Activated T-helper 1 cell treated with anti-CD3 and anti-CD28 coated beads, Interleukin-2, amount 50 U/mL, for 16 hours (primary cell): ENCODE results near the gene ATP6V0B.

Source experiments
- DNase-seq, 2 donors: peaks; one replicate each; pipeline ENCODE4 v3.0.0-alpha.2; 2020; ENCODE audit warnings: low read depth in 1 of 2, low spot score in 1 of 2

Gene ATP6V0B

DNA sequence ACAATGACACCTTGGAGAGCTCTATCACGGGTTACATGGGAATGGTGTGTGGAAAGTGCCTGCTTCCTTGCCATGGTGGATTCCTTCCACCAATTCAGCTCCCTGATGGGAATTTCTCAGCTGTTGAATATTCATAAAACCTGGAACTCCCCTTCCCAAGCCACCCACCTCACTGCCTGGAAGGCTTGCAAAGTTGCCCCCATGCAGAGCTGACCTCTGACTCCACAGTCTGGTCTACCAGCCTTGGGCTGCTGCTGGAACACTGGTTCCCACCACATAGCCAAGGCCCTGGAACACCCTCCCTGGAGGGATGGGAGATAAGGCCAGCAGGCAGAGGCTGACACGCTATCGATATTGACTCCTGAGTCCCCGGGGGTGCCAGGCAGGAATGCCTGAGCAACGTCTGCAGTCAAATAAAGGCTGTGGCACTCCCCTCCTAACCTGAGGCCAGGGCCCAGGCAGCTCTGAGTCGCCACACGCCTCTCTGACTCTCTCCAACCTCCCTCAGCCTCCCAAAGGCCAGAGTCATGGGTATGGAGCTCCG is 25.4 kb downstream of the ATP6V0B start:
- no peak for DNase-seq

DNA sequence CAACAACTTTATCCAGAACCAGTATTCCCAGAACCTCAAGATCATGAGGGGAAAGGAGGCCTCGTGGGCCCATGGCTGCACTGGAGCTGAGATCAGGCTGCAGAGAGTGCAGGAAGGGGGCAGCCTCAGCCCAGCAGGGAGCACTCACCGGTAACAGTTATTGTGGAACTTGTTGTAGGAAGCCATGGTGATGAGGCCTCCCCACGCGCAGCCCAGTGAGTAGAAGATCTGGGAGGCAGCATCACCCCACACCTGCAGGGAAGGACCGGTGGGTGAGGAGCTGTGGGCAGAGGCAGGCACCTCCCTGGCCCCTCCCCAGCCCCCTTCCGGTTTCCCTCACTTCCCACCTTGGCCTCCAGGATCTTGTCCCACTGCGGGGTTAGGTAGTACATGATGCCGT is 27.4 kb downstream of the ATP6V0B start:
- no peak for DNase-seq

DNA sequence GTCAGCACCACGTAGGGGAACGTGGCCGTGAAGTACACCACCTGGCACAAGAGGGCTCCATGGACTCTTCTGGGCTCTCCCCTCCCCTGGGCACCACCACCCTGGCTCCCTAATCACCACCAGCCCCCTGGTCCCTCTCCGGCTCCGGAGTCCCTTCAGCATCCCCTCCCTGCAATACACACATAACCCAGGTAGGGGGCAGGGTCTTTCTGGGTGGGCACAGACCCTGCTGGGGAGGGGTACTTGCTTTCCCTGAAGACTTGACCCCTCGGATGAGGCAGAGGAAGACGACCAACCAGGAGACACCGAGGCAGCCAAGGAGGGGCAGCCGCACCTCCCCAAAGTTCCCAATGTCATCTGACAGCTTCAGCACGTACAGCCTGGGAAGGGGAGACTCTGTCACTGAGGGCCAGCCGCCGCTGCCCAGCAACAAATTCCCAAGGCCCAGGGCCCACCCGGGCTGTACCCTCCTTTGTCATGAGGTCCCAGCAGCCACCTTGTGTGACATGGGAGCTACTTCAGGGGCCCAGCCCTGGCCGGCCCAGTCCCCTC is 27.9 kb downstream of the ATP6V0B start:
- DNase-seq = no peak

DNA sequence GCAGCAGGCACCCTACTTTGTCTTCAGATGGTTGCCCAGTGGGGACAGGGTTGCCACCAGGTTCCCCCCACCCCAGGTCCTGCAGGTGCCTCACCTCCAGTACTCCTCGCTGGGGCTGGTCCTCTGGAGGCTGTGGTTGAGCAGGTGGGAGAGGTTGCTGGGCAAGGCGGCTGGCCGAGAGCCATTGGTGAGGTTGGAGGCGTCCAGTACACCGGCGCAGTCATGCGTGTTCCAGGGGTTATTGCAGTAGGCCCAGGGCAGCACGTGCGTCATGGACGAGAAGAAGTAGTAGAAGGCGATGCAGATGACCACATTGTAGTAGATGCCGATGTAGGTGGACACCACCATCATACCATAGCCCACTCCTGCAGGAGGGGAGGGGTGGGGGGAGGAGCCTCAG is 33.5 kb downstream of the ATP6V0B start:
- DNase-seq = no peak

DNA sequence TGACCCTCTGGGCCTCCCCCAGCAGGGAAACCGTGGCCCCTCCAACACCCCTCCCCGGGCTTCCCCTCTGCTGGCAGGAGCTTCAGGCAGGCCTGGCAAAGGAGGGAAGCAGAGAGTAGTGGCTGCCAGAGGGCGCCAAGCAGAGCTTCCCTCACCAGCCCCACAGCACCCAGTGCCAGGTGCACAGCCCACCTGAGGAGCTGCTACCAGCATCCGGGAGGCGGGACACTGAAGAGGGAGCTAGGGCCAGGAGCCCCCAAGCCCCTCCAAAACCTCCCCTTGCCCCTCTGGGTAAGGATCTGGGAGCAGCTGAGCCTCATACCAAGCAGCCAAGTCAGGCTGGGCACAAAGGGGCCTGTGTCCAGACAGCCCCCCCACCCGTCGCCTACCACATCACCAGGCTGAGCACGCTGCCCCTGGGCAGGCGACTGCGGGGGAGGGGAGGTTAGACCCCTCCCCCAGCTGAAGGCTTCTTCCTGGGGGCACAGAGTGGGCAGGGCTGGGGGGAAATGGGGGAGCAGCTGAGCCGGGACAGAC is 36.2 kb downstream of the ATP6V0B start:
- DNase-seq = no peak

DNA sequence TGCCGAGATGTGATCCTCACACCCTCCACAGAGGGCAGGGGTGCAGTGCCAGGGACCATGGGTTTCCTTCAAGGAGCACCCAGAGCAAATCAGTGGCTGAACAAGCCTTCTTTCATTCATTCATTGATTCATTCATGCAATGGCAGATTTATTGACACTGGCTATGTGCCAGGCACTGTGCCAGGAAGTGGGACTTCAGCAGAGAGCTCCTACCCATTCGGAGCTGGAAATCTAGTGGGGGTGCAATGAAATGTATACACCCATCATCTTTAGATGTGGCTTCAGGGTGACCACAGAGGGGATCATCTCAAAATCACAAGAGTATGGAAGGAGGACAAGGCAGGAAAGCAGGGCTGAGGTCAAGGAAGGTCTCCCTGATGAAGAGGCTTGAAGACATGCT is 37.6 kb downstream of the ATP6V0B start:
- no peak for DNase-seq

DNA sequence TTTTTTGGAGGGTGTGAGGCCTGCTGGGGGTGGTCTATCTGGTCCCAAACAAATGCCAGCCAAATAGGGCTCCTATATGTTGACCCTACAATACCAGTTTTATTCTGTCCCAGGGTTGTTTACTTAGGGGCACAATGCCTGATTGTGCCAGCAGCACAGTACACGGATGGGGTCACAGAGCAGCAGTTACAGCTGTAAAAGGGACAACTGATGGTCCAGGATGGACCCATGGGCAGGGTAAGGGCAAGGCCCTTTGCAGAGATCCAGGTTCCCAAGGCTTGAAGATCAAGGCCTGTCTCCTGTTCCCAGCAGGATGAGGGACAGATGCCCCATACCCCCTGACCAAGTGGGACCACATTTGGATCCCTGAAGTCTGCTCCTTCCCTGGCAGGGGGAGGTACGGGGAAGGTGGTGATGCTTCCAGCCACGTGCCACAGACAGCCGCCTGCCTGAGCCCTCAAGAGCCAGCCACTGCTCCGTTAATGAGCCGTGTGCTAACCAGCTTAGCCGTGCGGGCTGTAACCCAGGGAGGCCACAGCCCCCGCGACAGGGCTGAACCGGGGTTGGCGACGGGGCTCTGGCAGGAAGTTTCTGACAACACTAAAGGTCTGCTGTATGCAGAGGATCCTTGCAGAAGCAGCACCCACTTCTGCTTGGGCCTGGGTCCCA is 38.3 kb downstream of the ATP6V0B start:
- DNase-seq = no peak

DNA sequence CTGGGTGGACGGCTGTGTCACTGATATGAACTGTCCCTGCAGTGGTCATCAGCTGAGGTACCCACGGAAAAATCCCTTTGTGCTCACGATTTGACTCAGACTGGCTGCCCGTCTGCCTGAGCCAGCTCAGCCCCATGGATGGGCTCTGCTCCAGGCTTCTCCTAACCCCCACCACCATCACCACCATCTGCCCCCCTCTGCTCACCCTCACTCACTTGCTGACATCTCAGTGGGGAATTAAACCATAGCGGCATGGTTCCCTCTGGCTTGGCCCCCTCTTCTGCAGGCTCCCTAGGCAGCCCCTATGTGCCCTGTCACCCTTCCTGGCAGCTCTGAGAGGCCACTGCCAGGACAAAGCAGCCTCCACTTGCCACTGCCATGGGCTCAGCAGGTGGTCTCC is 39.2 kb downstream of the ATP6V0B start:
- no peak for DNase-seq

DNA sequence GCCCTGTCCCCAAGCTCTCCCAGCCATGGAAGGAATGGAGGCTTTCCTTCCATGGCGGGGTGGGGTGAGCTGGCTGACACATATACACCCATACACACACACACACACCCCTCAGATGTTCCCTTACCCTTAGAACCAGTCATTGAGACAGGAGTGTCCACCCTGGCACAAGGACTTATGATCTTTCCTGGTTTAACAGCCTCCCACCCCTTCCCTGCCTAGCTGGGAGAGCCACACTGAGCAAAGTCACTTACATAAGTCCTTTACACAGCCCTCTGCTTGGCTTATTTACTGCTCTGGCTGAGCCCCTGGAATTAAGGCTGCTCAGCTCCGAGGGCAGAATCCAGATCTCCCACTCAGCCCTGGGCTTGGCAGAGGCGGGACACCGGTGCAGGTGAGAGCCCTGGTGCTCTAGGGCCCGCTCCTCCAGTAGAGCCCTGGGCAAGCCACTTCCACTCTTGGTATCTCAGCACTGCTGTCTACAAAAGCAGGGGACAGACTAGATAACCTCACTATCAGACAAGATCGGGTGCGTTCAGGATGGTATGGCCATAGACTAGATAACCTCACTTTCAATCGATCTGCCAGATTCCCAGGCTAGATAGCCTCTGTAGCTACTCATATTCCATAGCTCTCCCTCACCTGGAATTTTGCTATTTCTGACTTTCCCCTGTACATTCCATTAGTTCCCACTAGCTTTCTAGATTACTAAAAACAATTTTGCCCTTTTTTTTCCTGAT is 39.8 kb downstream of the ATP6V0B start:
- no peak for DNase-seq

DNA sequence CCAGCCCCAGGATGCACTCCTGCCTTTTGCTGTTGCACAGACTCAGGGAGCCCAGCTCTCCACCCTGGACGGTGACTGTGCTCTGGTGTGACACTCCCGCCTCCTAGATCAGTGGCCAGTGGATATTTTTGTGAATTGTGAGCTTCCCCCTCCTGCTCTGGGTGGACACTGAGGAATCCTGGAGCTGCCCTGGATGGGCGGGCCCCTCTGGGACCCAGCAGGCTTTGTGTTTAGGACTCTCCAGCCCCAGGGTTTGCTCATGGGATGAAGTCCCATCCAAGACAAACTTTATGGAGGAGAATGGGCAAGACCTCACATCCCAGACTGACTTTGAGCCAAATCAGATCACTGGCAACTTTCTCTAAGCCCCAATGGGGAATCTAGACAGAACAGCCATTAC is 40.4 kb downstream of the ATP6V0B start:
- DNase-seq = no peak

DNA sequence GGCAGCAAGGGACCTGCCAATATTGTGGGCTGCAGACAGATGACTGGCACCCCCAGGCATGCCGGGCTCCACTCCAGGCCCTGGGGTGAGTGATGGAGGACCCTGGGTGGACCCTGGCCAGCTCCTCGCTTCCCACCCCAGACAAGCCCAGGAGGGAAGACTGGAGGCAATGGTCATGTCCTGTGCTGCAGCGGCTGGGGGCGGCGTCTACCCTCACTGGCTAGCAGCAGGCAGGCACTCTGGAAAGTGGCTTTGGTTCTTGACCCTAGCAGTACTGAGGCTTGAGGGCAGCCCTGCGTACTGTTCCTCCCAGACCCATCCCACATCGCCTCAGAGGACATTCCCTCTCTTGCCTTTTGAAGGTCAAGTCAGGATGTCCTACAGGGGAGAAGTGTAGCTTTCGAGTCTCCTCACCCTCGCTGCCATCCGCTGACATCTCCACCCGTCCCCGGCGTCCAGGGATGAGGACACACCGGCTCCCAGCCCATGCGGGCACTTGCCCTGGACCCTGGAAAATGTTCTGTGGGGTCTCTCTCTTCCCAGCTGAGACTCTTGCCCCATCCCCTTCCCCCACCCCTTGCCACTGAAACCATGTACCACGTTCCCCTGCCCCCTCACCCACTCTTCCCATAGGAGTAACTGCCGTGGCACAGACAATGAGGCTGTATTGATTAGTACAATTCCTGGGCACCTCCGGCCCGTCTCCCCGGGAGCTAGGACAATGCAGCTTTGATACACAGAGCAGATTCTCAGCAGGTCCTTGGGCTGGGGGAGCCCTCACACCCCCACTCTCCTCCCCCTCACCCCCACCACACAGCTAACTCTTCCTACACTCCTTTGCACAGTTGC is 41.5 kb downstream of the ATP6V0B start:
- no peak for DNase-seq

DNA sequence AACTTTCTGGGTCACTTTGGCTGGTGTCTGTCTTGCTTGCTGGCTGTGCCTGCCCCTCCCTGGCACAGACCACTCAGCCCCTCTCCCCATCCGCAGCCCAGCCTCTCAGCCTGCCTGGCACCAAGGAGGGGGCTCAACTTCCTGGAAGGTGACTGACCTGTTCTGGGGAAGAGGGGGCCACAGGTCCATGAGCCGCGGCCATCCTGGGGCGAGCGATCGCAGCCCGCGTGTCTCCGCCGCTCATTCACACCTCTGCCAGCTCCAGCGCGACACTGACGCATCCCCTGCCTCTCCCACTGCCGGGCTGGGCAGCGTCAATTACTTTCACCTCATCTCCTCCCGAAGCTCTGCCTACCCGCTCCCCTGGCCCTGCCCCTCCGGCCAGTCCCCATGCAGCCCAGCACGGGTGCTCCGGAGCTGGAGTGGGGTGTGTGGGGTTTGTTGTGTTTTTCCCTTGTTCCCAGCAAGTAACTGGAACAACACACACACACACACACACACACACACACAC is 42.2 kb downstream of the ATP6V0B start:
- no peak for DNase-seq

DNA sequence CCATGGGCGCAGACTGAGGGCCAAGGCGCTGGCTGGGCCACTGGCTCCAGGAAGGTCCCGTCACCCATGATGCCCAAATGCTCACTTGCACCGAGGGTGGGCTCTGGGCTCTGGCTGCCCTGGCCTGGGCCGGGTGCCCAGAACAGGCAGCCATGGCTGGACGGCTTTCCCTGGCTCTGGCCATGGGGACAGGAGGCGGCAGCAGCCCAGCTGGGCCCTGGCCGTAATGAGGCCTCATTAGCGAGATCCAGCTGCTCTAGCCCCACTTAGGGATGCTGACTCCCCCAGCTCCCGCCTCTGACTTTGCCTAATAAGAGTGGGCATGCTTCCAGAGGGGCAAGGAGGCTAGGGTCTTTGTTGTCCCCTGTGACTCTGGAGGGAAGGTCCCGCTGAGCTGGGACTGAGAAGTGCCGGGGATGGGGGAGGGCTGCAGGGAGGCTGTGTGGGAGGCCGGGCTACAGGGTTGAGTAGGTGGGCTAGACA is 44.7 kb downstream of the ATP6V0B start:
- DNase-seq = no peak

DNA sequence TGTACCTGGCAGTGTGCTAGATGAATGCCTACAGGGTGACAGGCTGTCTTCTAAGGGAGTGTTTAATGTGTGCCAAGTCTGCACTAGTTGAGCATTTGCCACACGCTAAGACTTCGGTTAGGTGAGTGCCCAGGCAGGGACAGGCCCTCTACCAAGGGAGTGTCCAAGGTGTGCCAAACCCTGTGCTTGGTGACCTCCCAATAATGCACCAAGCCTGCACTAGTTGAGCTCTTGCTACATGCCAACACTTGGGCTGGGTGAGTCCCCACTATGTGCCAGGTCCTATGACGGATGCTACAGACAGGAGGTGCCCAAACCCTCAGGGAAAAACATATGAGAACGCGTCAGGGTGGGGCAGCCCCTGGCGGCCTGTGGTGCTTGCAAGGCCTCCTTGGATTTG is 45.7 kb downstream of the ATP6V0B start:
- DNase-seq = no peak

DNA sequence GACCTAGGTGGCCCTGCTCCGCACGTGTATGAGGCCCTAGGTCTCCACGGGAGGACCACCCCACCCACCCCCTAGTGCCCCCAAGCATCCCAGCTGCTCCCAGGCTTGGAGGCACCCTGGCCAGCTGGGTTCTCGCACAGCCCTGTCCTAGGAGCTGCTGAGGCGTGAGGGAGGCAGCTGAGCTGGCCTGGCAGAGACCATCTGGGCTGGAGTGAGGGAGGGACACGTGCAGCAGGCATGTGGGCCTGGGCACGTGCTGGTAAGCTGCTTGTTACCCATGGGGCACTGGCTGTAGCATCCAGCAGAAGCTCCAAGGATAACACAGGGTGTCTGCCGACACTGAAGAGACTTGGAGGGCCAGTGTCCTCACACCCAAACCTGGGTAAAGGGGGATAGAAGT is 46.4 kb downstream of the ATP6V0B start:
- no peak for DNase-seq

DNA sequence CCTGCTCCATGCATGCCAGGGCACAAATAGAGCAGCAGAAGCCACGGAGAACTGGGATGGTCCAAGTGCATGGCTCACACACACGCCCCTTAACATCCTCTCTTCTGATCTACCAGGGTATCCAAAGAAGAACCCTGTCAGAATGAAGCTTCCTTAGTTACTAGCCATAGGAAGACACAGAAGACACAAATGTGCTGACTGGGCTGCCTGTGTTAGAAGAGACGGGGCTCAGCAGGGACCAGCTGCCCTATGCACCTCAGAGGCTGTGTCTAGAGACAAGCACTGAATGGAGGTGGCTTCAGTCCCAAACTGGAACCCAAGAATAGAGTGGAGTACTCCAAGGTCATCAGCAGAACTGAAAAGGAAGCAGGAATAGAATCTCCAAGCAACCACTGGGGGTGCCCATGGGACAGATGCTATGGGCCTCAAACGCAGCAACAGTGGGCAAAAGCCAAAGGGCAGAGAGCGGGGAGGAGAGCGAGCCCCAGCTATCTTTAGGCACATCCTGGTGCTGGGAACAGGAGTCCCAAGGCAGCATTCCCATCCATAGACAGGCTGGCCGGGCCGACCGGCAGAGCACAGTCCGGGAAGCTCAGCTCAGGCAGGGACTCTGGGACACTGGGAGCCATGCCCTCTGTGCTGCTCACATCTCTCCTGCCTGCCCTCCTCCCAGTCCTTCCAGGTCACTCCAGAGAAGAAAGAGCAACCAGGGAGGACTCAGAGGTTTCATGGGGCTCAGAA is 47.0 kb downstream of the ATP6V0B start:
- no peak for DNase-seq

DNA sequence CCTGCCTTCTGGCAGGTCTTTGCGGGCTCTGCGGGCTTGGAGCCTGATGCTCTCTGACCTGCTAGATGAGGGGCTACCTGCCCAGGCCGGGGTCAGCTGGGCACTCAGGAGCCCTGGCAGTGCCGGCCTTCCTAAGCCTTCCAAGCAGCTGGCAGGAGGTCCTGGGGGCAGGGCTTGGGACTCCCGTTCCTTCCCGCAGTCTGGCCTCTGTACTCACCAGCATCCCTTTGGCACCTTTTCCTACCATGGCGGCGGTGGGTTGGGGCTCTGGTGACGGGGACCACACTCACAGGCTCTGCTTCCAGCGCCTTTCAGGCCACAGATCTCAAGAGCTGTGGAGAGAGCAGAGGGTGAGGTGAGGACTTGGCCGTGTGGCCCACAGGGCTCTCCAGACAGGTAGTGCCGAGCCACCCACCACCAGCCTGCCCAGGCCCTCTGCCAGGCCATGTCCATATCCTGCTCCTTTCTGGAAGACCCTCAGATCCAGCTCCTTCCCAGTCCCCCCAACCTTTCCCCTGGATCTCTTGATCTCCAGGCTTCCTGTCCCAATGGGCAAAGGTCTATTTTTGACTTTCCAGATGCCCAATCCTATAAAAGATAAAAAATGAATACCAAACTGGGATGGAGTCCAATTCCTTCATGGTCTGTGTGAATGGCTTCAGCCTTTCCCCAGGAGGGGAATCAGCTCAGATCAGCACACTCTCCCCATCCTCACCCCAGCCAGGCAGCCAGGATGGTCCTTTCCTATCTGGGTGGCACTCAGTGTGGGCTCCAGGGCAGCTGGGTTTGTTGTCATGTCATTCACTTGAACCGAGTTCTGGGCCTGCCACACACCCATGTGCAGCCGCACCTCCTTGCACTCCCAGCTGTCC is 49.5 kb downstream of the ATP6V0B start:
- DNase-seq = no peak

DNA sequence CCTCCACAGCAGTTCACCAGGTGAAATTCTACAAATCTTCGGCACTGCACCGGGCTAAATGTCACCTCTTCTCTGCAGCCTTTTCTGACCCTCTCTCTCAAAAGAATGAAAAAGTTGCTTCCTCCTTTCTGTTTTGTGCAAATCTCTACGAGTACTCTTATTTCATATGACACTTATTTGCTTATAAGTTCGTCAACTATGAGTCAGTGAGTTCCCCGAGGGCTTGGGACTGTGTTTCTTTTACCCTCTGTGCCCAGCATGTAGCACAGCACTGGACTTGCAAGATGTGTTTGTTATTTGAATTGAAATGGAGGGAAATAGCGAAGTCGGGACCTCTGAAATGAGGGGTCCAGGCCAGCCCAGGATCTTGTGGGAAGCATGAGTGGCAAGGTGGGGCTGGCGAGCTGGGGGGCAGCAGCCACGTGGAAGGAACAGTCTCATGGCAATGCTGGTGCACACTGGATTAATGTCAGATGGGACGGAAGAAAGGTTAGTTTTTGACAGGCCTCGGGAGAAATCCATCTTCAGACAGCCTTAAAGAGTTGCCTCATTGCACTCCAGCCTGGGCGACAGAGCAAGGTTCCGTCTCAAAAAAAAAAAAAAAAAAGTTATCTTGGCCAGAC is 50.3 kb downstream of the ATP6V0B start:
- no peak for DNase-seq

DNA sequence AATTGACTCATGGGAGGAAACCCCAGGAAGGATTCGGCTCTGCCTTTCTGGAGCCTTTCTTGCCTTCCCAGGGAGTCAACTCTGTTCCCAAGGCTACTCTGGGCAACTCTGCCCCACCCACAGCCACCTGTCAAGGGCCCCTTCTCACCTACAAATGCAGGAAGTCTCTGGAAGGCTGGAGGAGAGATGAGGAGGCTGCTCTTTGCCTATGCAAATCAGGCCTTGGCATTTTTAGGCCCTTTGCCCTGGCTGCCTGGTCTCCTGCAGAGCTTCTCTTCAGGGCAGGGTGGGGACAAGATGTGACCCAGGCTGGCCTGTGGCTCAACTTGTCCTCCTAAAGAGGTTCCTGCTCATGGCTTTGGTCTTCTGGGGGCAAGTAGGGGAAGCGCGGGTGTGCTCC is 51.1 kb downstream of the ATP6V0B start:
- DNase-seq = no peak
